ACHN (cell line): Measurements from ENCODE around the gene LIX1.

Source experiments
- DNase-seq: peaks from one replicate; pipeline ENCODE4 v3.0.0-alpha.2; 2015
- in situ Hi-C: cut with HindIII; loops from 2 replicates; pipeline ENCODE4 v1.10.0; 2017; ENCODE audit warnings: low sequenced_read_pairs, low pct_ligation_motif_present, low pct_unique_long_range_greater_than_20kb

The LIX1 gene

GRCh38 chr5:97115932-97116331 lies 26.5 kb downstream of the LIX1 start:
- DNase-seq, result no peak
- in situ Hi-C loops, result no loop called here

- DNase-seq, result no peak
- in situ Hi-C loops, result no loop called here
Measured at GRCh38 chr5:97112230-97112629, 30.2 kb downstream of the LIX1 start.

- DNase-seq, result no peak
- in situ Hi-C loops, result no loop called here
Measured at GRCh38 chr5:97111616-97112015, 30.8 kb downstream of the LIX1 start.

GRCh38 chr5:97111004-97111403 lies 31.4 kb downstream of the LIX1 start:
- no peak for DNase-seq
- in situ Hi-C loops, result no loop called here

- in situ Hi-C loops, result no loop called here
- no peak for DNase-seq
Measured at GRCh38 chr5:97107318-97107717, 35.1 kb downstream of the LIX1 start.

- no peak for DNase-seq
- in situ Hi-C loops, result no loop called here
Measured at GRCh38 chr5:97106216-97106581, 36.2 kb downstream of the LIX1 start.

- DNase-seq, result no peak
- in situ Hi-C loops, result no loop called here
Measured at GRCh38 chr5:97105501-97106215, 36.8 kb downstream of the LIX1 start.

- no peak for DNase-seq
- in situ Hi-C loops, result no loop called here
Measured at GRCh38 chr5:97102010-97102470, 40.4 kb downstream of the LIX1 start.

- no peak for DNase-seq
- in situ Hi-C loops, result no loop called here
Measured at GRCh38 chr5:97101189-97101910, 41.1 kb downstream of the LIX1 start.

GRCh38 chr5:97100476-97100875 lies 41.9 kb downstream of the LIX1 start:
- DNase-seq, result no peak

GRCh38 chr5:97098922-97099321 lies 43.5 kb downstream of the LIX1 start:
- in situ Hi-C loops, result no loop called here
- DNase-seq, result no peak

More at GRCh38 chr5:97100476-97100875, 41.9 kb downstream of the LIX1 start:
- in situ Hi-C loops, result no loop called here

- in situ Hi-C loops, result no loop called here
- DNase-seq, result no peak
Measured at GRCh38 chr5:97097326-97098230, 44.8 kb downstream of the LIX1 start.

- DNase-seq, result no peak
- in situ Hi-C loops, result no loop called here
Measured at GRCh38 chr5:97096846-97097245, 45.6 kb downstream of the LIX1 start.

GRCh38 chr5:97096191-97096590 lies 46.2 kb downstream of the LIX1 start:
- in situ Hi-C loops, result no loop called here
- DNase-seq, result peak; percentile 29

GRCh38 chr5:97095318-97095732 lies 47.1 kb downstream of the LIX1 start:
- in situ Hi-C loops, result no loop called here
- no peak for DNase-seq

- DNase-seq, result no peak
- in situ Hi-C loops, result no loop called here
Measured at GRCh38 chr5:97094579-97095317, 47.7 kb downstream of the LIX1 start.

GRCh38 chr5:97093193-97093592 lies 49.2 kb downstream of the LIX1 start:
- DNase-seq, result no peak
- in situ Hi-C loops, result no loop called here

GRCh38 chr5:97090944-97091343 lies 51.5 kb downstream of the LIX1 start:
- in situ Hi-C loops, result no loop called here

More at GRCh38 chr5:97090944-97091343, 51.5 kb downstream of the LIX1 start:
- DNase-seq, result no peak
